Stimulated activated CD4-positive, alpha-beta T cell treated with anti-CD3 and anti-CD28 coated beads, Interleukin-1b, Interleukin-23, amount 100 ng/mL, for 1 hour (primary cell): ENCODE measurements around the gene CENPB.
"Not testable (repeated sequence)": the region's sequence is repeated elsewhere in the genome, so short reads cannot be mapped to it uniquely, and the experiment has no call there.

Source experiments
- DNase-seq, 2 donors: peaks; one replicate each; pipeline ENCODE4 v3.0.0-alpha.2; 2020; ENCODE audit warnings: low read depth in 2 of 2

The CENPB gene

DNA sequence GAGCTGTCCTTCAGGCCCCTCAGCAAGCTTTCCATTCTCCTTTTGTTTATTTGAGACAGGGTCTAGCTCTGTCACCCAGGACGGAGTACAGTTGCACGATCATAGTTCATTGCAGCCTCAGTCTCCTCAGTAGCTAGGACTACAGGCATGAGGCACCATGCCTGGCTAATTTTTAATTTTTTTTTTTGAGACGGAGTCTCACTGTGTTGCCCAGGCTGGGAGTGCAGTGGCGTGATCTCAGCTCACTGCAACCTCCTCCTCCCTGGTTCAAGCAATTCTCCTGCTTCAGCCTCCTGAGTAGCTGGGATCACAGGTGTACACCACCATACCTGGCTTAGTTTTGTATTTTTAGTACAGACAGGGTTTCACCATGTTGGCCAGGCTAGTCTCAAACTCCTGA is 2.7 kb upstream of the CENPB start:
- DNase-seq: not testable (repeated sequence)

DNA sequence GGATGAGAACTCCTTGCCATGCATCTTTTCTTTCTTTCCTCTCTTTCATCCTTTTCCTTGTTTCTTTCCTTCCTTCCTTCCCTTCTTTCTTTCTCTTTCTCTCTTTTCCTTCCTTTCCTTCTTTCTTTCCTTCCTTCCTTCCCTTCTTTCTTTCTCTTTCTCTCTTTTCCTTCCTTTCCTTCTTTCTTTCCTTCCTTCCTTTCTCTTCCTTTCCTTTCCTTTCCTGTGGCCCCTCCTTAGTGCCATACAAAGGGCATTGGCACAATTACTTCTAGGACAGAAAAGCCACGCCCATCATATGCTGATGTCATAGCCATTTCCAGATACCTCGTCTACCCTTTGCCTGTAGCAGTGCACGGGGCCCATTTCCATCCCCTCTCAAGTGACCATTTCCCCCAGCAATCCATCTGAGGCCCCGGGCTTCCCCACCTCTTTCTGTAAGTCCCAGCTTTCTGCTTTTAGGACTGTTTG is 2.2 kb upstream of the CENPB start:
- no peak for DNase-seq

DNA sequence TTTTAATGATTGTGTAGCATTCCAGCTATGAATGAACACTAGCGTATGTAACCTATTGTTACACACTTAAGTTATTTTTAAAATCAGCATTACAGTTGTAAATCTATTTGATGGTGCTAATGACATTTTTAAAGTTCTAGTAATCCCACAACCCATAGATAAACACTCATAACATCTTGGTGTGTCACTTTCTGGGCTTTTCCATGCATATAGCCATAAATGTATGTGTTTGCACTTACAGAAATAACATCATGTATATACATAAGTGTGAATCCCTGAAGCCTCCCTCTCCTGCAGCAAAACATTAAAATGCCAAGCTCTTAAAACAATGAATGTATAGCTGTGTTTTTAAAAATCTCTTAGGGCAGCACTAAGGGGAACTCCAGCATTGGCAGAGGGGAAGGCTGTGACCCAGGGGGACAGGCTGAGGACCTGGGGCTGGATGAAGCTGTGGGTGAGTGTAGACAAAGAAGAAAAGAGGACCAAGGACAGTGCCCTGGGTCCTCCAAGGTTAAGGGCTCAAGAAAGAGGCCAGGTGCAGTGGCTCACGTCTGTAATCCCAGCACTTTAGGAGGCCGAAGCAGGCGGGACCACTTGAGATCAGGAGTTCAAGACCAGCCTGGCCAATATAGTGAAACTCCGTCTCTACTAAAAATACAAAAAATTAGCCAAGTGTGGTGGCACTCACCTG is 929 bp upstream of the CENPB start:
- DNase-seq: no peak

DNA sequence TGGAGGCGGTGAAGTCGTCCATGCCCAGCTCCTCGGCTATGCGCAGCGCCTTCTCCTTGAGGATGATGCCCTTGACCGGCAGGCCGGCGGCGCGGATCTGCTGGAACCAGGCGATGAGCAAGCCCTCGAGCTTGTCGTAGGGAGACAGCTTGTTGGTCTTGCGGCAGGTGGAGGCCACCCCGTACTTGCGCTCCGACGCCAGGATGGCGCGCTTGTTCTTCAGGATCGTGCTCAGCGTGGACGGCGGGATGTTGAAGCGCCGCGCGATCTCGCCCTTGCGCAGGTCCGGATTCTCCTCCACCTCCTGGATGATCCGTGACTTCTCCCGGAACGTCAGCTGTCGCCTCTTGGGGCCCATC is 435 bp downstream of the CENPB start:
- no peak for DNase-seq

DNA sequence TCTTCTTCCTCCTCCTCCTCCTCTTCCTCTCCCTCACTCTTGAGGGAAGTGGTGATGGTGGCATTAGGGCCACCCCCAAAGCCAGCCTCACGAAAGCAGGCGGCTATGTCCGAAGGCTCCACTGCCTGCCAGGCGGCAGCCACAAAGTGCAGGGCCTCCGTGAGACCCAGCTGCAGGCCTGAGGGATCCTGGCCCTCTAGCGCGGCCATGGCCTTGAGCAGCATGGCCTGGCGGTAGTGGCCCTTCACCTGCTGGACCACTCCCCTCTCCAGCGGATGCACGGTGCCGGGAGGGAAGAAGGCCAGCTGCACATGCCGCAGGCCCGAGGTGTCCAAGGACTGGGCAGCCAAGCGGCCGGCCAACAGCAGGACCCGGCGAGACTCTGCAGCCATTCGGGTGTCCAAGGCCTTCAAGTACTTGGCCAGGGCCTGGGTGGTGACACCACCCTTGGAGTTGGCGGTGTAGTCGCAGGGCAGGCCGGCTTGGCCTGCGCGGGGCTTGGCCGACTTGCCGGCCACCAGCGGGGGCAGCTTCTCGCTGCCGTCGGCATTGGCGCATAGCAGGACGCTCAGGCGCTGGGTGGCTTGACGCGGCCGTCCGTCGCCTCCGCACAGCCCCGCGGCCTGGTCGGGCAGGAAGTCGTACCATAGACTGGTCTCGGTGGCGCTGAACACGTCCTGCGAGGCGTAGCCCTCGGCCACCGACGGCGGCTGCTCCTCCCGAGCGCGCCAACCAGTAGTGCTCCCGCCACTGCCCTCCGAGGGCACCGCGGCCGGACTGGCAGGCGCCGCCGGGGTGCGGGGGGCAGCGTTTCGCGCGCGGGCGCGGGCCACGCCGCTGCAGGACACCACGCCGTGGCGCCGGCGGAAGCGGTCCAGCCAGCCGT is 1.1 kb downstream of the CENPB start:
- DNase-seq: no peak

DNA sequence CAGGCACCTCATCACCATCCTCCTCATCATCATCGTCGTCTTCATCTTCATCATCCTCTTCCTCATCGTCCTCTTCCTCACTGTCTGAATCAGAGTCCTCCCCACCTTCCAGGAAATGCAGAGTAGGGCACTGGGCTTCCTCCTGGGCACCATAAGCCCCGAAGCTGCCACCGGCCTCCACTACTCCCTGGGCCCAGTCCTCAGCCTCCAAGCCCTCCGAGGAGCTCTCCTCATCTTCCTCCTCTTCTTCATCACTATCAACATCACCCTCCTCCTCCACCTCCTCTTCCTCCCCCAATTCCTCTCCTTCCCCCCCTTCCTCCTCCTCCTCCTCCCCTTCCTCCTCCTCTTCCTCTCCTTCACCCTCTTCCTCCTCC is 1.7 kb downstream of the CENPB start:
- DNase-seq: no peak

DNA sequence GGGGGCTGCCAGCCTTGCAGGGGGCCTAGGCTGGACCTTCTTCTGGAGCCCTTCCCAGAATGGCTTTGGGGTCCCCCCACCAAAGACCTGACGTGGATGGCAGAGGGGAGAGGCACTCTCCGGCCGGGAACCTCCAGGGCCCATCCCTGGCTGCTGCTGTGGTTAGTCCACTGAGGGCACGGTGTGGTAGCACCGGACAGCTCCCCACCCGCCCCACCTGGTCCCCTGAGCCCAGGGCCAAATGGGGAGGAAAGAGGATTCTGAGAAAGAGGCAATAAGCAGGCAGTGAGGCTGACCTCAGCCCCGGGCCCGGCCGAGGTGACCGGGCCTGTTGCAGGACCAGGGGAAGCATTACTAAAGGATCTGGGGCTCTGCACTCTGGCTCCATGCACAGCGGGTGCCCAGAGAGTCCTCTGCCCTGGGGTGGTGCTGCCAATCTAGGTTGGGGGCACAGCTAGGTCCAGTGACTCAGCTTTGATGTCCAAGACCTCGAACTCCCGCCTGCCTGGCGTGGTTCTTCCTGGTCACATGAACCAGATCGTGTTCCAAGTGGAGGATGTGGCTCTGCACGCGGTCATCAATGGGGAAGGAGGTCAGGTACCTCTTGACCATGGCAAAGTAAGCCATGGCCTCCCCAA is 2.2 kb downstream of the CENPB start:
- no peak for DNase-seq

DNA sequence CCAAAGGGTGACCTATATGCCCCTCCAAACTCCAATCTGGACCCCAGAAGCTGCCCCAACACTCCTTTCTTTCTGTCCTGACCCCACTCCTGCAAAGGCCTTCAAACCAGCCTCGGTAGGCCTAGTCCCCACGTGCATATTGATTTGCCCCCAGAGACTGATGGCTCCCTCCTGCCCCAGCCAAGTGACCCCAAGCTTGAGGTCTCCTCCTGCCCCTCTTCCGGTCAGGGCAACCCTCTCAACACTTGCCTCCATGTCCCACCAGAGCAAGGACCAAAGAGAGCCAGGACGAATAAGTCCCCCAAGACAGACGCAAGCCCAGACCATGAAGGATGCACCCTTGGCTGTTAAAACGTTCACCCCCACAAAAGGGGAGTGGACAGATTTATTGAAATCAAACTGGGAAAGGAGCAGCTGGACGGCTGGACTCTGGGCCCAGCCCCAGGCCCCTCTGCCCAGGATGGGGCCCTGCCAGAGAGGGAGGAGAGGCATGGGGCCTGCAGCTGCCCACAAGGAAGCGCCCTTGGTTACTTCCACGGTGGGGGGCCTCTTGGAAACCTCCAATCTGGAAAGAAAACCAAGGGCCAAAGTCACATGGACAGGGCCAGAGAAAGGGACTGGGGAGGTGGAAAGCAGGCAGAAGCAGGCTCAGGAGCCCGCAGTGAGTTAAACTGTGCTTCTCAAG is 2.9 kb downstream of the CENPB start:
- no peak for DNase-seq

DNA sequence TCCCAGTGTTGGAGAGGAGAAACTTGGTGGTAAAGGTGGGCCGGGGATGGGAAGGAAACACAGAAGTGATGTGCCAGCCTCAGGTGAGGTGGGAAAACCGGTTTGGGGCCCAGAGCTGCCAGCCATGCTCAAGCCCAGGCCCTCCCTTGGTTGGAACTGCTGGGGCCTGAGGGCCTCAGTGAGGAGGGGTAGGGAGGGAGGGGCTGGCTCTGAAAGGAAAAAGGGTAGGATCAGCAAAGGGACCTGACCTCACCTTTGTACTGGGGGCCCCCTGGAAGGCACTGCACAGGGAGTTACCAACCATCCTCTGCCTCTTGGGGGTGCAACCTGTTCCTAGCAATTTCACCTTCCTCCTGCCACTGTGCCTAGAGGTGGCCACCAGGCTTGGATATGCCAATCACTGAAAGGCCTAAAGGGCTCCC is 3.5 kb downstream of the CENPB start:
- no peak for DNase-seq

DNA sequence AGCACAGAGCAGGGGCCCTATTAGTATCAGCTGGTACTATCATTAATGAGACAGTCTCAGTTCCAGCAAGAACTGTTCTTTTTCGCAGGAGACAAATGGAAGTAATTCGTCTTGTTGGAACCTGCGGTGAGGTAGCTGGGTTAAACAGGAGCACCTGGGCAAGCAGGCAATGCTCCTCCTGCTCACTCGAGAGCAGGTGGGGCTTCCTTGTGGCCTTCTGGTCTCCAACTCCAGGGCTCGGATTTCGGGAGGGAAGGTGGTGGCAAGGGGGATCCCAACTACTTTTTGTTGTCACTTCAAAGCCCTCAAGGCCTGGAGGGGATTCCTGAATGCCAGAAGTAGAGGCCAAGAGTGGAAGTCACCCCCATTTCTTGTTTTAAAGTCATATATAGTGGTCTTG is 3.9 kb downstream of the CENPB start:
- no peak for DNase-seq

DNA sequence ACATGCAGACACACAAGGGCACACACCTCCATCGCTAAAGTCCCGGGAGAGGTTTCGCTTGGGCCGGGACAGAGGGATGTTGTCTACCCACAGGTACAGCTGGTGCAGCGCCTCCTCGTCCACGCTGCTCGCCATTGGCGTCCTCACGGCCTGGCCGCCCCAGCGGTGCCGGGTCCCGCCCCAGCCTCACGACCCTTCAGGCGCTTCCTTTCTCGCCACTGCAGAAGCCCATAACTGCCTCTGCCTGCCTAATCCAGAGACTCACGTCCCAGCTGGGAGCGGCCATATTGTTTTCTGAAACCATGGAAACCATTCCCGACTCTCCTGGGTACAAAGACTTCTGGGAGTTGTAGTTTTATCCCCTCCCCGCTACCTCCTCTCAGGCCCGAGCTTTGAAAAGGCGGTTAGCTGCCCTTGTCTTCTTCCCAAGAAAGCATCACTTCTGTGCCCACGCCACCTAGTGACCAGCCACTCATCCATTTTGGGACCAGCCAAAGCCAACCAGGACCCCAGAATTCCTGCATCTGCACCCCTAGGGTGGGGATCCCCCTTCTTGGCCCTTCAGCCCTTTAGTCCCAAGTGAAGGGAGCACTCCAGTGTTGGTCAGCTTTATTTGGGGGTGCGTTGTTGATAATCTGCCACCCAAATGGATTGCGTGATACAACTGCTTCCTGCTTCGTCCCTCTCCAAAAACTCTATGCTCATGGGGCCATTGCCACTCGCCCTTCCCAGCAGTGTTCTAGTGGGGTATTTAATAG is 5.2 kb downstream of the CENPB start, which contains the start of gene SPEF1:
Gene SPEF1, minus strand, starts transcription at position 296 of the 758 bp plus-strand sequence. Its CDS starts 161 bp downstream, at position 135.
- DNase-seq: no peak

DNA sequence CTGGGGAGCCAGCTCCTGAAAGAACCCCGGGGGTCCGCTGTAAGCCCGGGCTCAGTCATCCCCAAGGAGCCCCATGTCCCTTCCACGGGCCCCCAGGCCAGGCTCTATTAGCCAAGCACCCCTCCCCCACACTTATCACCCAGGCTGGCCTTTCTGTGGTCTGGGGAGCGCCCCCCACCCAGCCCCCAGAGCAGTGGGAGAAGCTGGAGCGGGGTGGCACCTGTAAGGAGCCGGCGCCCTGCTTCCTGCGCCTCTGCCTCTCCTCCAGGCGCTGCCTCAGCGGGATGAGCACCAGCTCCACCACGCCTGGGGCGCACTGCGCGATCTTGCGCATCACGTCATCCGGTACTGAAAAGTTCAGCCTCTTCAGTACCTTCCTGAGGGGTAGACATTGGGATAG is 7.6 kb downstream of the CENPB start:
- no peak for DNase-seq

DNA sequence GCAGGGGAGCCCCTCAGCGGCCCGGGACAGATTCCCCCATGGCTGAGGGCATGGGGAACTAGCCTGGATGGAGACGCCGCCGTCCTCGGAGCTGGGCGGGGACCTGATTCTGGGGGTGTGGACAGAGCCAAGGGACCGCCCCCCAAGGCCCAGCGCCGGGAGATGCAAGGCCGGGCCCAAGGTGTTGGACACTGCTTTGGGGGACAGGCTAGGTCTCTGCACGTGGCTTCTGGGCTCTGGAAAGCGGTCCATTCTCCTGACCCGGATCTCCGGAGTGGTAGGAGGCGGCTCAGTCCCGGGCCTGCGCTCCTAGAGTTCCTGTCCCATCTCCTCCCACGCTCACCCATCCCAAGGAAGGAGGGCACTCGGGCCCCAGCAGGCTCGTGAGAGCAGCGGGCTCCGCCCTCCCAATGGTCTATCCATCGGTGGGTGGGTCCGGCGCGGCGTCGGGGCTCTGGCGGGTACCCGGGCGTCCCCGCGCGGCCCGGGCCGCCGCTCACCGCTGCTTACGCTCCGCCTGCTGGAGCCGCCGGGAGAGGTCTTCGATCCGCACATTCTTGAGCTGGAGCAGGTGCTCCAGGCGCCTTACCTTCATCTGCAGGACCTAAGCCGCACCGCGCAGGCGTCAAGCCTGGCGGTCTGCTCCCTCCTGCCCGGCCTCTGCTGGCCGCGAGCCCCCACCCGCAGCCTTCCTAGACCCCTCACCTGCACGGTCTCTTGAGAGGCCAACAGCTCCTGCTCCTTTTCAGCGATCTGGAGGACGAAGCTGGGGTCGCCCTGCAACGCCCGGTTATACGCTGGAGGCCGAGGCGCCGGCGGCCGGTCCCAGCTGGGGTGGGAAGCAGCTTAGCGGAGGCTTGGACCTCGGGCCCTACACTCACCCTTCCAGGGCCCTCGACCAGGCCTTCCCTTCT is 8.6 kb downstream of the CENPB start:
- no peak for DNase-seq

DNA sequence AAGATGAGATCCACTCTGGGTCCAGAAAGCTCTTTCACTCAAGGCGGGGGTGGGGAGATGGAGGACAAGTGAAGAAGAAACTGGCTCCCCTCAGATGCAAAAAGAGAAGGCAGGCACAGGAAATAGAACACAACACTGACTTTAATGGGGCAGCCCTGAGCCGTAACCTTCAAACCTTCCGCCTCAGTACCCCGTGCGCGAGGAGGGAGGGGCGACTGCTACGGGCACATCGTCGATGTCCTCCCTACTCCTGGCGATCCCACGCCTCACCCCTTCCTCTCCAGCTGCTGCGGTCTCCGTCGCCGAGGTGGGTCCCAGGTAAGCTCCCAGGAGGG is 9.2 kb downstream of the CENPB start:
- no peak for DNase-seq

DNA sequence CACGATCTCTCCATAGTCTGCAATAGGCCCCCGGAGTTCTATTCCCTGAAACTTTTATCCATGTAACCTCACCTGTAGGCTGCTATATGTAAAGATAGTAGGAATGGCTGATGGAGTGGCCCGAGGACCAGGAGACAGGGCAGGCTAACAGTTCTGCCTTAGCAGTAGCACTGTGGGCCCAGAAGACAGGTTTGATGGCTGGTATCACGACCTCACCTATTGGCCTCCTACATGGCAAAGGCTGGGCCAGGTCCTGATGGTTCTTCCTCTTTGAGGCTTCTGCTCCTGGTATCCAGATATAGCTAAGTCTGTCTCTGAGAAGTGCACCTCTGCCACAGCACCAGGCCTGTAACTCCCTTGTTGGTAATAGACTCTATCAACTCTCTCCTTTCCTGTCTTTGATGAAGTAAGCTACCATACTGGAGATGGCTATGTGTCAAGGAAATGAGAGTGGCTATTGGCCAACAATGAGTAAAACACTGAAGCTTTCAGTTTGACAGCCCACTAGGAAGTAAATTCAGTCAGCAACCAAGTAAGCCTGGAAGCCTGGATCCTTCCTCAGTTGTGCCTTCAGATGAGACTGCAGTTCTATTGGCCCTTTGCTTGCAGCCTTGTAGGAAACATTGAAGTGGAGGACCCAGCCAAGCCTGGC is 11.0 kb downstream of the CENPB start:
- no peak for DNase-seq

DNA sequence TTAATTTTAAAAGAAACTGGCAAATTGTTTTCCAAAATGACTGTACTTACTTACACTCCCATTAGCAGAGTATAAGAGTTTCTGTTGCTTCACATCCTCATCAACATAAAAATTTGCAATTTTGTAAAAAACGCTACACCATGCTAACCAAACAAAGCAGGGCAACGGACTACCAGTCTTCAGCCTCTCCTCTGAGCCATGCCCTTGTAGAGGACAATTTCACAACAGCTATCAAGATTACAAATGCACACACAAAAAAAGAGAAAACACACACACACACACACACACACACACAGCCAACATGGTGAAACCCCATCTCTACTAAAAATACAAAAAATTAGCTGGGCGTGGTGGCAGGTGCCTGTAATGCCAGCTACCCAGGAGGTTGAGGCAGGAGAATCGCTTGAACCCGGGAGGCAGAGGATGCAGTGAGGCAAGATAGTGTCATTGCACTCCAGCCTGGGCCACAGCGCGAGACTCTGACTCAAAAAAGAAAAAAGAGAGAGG is 14.9 kb downstream of the CENPB start:
- no peak for DNase-seq

DNA sequence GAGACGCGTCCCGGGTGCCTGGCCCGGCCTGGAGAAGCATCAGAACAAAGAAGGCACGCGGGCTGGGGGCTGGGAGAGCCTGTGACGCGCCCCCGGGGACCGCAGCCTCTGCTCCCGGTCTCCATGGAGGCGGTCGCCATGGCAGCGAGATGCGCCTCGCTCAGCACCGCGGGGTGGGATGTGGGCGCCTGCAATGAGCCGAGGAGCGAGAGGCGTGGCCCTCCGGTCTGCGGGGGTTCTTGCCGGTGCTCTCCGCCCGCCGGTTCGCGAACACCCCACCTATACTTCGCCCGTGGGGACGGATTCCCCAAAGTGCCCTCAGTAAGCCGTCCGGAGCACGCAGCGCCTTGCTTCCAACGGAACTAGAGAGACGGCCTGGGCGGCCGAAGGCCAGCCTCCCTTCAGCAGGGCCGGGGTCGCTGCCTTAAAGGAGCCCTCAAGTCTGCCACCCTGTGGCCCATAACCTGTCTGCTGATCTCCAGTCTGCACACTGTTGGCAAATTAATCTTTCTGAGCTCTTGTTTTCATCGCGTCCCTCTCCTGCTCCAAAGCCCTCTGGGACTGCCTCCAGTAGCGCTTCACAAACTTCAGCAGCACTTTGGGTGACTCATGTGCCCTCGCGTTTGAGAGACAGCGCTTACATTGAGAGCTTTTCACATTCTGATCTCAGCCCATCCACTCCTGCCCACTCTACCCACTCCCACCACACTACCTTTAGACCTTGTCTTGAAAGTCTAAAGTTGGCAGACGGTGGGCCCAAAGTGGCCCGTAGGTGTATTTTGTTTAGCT is 18.0 kb downstream of the CENPB start:
- peak; percentile 46 to 50 for DNase-seq

DNA sequence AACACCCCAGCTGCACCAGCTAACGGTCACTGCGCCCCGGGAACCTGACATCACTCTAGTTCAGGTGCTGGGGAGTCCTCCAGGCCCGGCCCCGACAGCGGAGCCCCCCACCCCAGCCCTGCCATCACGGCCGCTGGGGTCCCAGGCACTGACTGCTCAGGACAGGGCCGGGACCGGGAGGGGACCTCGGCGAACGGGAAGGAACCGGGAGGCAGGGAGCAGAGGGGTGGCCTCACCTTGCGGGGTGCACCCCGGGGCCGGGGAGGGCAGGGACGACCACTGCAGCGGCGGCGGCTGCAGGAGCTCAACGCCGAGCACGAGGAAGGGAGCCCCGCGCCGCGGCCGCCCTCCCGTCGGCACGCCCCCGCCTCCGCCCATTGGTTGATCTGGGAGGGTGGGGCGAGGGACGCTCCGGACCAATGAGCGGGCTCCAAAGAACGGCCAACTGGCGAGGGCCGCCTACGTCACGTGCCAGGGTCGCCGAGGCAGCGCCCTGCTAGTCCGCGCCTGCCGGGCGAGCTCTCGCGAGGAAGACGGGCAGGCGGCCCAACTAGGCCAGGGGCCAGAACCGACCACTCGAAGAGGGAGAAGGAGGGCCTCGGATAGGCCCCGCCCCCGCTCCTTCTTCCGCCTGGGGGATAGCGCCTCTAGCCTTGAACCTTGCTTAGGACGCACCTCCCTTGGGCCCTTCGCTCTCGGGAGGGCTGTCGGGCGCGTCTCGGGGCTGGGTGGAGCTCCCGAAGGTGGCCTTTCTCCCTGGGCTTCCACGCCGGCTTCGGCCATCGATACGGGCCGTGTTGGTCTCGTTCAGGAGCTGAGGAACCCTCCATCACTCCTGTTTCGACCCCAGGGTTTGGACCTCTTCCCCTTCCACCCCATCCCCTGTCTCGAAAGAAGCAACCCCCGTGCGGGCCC is 18.9 kb downstream of the CENPB start, which contains the start of gene ADISSP:
Gene ADISSP, minus strand, starts transcription at position 327 of the 915 bp plus-strand sequence. CDS start 7,653 bp downstream, outside the sequence.
- DNase-seq: peak; percentile 92 to 93
